ENCODE data around the gene PHLDA2.

- peak; percentile 41; the same call in 1 of the 2 replicates for TF ChIP-seq CTCF (conservative IDR thresholded peaks at IDR 0.05; ENCODE audit: low read length)
- no peak for TF ChIP-seq EZH2phosphoT487 (IDR thresholded peaks at IDR 0.05; ENCODE audit: borderline replicate concordance, low read depth, low read length)
These were observed 37.6 kb downstream of the PHLDA2 start for GRCh38 chr11:2891326-2892214.

Data from OCI-LY7 (cell line).